NB4 (cell line): Measurements from ENCODE around the gene HRH1.

ENCODE experiments used
- DNase-seq: peaks from one replicate; pipeline ENCODE4 v3.0.0; 2010; ENCODE audit warnings: low read depth
- H3K4me3 ChIP-seq: one replicate; pipeline ENCODE4 v1.5.1; 2011; ENCODE audit warnings: mild to moderate bottlenecking, low read depth, low read length, moderate library complexity
- CTCF ChIP-seq: IDR thresholded peaks from one replicate; pipeline ENCODE4 v1.5.1; 2012; ENCODE audit warnings: low read depth, low read length
- MAX ChIP-seq: IDR thresholded peaks from 2 replicates; pipeline ENCODE4 v1.6.1; 2011; ENCODE audit warnings: low read depth, low read length
- MYC ChIP-seq: IDR thresholded peaks from 2 replicates; pipeline ENCODE4 v1.6.1; 2011; ENCODE audit warnings: low read depth, low read length
- POLR2A ChIP-seq: IDR thresholded peaks from 2 replicates; pipeline ENCODE4 v1.6.1; 2011; ENCODE audit warnings: mild to moderate bottlenecking; ENCODE audit not compliant: insufficient read length; ENCODE audit errors: extremely low read depth

Gene HRH1

GRCh38 chr3:11140030-11140712 is 14.1 kb upstream of the HRH1 start:
- DNase-seq, result peak; percentile 98

GRCh38 chr3:11140713-11141104 is 13.6 kb upstream of the HRH1 start:
- no peak for TF ChIP-seq CTCF
- no peak for TF ChIP-seq MYC
- no peak for TF ChIP-seq MAX
- no peak for TF ChIP-seq POLR2A
- H3K4me3 ChIP-seq, result no peak overlapping the region
- DNase-seq, result no peak

More at GRCh38 chr3:11140030-11140712, 14.1 kb upstream of the HRH1 start:
- TF ChIP-seq POLR2A (no peak), CTCF (no peak), MAX (peak; percentile 44), MYC (no peak)
- H3K4me3 ChIP-seq, result no peak overlapping the region

GRCh38 chr3:11143476-11143875 is 10.8 kb upstream of the HRH1 start:
- peak; percentile 27 for DNase-seq
- no peak overlapping the region for H3K4me3 ChIP-seq
- TF ChIP-seq MYC, result no peak
- TF ChIP-seq CTCF, result no peak
- no peak for TF ChIP-seq POLR2A
- TF ChIP-seq MAX, result no peak

- peak; percentile 26 for DNase-seq
- no peak overlapping the region for H3K4me3 ChIP-seq
- no peak for TF ChIP-seq MYC
- TF ChIP-seq CTCF, result no peak
- TF ChIP-seq POLR2A, result no peak
Measured at GRCh38 chr3:11144996-11145395, 9.3 kb upstream of the HRH1 start.

GRCh38 chr3:11145888-11146287 is 8.4 kb upstream of the HRH1 start:
- no peak for DNase-seq
- no peak overlapping the region for H3K4me3 ChIP-seq
- TF ChIP-seq POLR2A, result no peak
- no peak for TF ChIP-seq MYC
- TF ChIP-seq CTCF, result no peak
- TF ChIP-seq MAX, result no peak
